ENCODE results near the gene CYLD.

DNA sequence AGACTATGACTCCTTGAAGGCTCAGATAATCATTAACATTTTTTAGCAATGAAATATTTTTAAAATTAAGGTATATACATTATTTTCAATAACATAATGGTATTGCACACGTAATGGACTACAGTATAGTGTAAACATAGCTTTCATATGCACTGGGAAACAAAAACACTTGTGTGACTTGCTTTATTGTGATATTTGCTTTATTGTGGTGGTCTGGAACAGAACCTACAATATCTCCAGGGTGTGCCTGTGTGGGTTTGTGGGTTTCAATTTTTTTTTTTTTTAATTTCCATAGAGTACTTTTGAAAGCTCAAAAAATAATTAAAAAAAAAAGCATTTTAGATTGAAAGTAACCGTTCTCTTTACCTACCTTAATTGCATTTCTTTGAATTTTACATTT lies 25.3 kb downstream of the CYLD start:
- TF ChIP-seq, protein P1, sequence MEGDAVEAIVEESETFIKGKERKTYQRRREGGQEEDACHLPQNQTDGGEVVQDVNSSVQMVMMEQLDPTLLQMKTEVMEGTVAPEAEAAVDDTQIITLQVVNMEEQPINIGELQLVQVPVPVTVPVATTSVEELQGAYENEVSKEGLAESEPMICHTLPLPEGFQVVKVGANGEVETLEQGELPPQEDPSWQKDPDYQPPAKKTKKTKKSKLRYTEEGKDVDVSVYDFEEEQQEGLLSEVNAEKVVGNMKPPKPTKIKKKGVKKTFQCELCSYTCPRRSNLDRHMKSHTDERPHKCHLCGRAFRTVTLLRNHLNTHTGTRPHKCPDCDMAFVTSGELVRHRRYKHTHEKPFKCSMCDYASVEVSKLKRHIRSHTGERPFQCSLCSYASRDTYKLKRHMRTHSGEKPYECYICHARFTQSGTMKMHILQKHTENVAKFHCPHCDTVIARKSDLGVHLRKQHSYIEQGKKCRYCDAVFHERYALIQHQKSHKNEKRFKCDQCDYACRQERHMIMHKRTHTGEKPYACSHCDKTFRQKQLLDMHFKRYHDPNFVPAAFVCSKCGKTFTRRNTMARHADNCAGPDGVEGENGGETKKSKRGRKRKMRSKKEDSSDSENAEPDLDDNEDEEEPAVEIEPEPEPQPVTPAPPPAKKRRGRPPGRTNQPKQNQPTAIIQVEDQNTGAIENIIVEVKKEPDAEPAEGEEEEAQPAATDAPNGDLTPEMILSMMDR (conservative IDR thresholded peaks at IDR 0.05; ENCODE audit: low read depth, low read length), result no peak
- no peak for TF ChIP-seq CEBPB (IDR thresholded peaks at IDR 0.05; ENCODE audit: low read depth, low read length)
- TF ChIP-seq RFX5 (IDR thresholded peaks at IDR 0.05; ENCODE audit: low read depth, low read length), result no peak
- TF ChIP-seq CHD1 (IDR thresholded peaks at IDR 0.05; ENCODE audit: low read depth, low read length), result no peak
- TF ChIP-seq RCOR1 (IDR thresholded peaks at IDR 0.05; ENCODE audit: insufficient replicate concordance, low read length), result no peak
- no peak for TF ChIP-seq RAD21 (IDR thresholded peaks at IDR 0.05; ENCODE audit: low read length)
- no peak for TF ChIP-seq MAFK (IDR thresholded peaks at IDR 0.05; ENCODE audit: low read depth, low read length)
- no peak for TF ChIP-seq POLR2A (IDR thresholded peaks at IDR 0.05; ENCODE audit: low read depth, low read length)
- TF ChIP-seq, protein P2, sequence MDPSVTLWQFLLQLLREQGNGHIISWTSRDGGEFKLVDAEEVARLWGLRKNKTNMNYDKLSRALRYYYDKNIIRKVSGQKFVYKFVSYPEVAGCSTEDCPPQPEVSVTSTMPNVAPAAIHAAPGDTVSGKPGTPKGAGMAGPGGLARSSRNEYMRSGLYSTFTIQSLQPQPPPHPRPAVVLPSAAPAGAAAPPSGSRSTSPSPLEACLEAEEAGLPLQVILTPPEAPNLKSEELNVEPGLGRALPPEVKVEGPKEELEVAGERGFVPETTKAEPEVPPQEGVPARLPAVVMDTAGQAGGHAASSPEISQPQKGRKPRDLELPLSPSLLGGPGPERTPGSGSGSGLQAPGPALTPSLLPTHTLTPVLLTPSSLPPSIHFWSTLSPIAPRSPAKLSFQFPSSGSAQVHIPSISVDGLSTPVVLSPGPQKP (IDR thresholded peaks at IDR 0.05; ENCODE audit: borderline replicate concordance, low read depth, low read length), result no peak
- no peak for TF ChIP-seq FOS (IDR thresholded peaks at IDR 0.05; ENCODE audit: low read depth, low read length)

All from IMR-90 (cell line).